Renal pelvis (tissue), 4 donors: ENCODE measurements around the gene ZNF512B. TPM values are rescaled to one million over a fixed set of nuclear protein-coding genes. Genes with fewer than 3 reads are reported as not detected.
A peak's percentile ranks its signal among the peaks of the same experiment; 100 is the strongest.
"Not testable (repeated sequence)": the region's sequence is repeated elsewhere in the genome, so short reads cannot be mapped to it uniquely, and the experiment has no call there.

Source experiments
- DNase-seq: peaks from one replicate; pipeline ENCODE4 v3.0.0-alpha.2; 2013
- polyA plus RNA-seq, 3 donors: library from polyadenylated mRNA; unstranded; fragments of 120-200 nt; gene quantifications; one replicate each; pipeline ENCODE4 v1.2.1, GENCODE V29; 2013; ENCODE audit not compliant: insufficient read length in 3 of 3

The ZNF512B gene
- polyA plus RNA-seq, 3 donors, result 30.5 to 35.0 (median 32.6) TPM

DNA sequence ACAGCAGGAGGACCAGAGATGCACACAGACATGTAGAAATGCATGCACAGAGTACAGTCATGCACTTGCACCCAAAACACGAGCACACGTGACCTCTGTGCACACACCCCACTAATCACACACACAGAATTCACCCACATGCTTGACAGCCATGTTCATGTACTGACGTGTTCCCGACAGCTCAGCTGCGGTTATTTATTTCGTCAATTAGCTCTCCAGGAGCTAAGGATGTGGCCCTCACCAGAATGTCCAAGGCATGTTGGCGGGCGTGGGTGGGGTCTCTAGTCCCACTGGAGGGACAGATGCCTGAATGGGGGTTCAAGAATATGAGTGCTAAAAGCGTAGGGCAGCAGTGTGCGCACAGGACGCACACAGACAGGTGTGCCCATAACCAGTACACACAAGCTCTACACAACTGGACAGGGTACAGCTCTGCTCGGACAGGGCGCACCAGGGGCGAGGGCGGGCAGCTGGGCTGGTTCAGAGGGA lies 10.6 kb upstream of the ZNF512B start:
- DNase-seq, result no peak

DNA sequence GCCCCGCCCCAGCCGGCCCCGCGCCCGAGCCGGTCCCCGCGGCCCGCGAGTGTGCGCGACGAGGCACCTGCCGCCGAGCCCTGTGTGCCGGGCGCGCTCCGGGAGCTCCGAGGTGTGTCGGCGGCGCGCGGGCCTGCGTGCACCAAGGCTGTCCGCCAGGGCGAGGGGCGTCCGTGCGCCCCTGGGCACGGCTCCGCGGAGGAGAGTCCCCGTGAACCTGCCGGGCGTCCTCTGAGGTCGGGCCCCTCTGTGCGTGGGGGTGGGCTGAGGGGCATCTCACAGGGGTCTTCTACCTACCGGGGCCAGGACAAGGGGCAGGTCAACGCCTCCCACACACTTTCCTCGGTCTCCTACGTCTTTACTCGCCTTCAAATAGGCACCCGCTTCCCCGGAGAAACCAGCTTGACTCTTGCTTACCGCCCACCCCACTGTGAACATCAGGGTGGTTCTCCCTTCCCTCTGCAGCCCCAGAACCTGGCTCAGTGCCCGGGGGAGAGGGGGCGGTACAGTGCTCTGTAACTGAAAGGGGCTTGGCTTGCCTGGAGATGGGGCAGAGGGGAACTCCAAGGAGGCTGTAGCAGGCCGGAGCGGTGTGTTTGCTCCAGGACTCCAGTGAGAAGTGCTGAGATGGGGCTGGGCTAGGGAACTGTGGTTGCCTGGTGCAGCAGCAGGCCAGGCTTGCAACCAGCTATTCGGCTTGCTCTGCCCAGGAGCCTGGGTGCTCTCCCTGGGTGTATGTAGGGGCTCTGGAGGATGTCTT lies 10.0 kb upstream of the ZNF512B start, which contains the start of gene SAMD10:
SAMD10 (minus strand) TSS at position 86 of the 760 bp plus-strand sequence. CDS start 175 bp downstream, outside the sequence.
- no peak for DNase-seq

GRCh38 chr20:63979229-63979556 lies 9.5 kb upstream of the ZNF512B start:
- DNase-seq, result no peak

DNA sequence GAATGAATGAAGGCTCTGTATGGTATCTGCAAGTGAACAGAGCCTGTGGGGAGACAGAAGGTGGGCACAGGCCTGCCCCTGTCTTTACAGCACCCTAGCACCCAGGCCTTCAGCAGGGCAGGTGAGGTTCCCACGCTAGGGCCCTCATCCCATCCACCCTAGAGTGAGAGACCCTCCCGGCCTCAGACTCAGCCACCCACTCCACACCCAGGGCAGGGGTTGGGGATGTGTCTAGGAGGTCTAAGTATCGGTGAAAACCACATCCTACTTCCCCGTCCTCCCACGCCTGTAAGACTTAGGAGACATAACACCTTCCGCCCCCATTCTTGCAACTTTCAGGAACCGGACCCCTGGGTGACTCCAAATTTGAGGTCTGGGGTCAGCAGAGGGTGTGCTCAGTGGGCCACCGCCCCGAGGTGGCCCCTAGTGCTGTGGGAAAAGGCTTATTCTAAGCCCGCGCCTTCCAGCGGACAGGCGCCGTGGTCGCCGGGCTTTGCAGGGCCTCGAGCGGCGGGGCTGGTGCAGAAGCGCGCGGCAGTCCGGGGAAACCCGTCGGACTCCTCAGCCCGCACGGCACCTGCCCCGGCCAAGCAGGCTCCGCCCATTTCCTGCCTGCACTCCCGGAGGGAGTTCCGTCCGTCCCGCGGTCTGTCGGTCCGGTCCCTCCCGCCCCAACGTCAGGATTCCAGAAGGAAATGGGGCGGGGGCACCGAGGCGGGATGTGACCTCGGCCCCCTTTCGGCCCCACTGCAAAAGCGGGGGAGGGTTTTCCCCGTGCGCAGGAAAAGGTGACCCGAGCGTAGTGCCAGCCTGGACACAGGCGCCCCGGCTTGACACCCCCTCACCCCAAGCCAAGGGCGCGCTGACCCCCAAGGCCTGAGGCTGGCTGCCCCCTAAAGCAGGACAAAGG lies 8.8 kb upstream of the ZNF512B start:
- DNase-seq, result no peak

DNA sequence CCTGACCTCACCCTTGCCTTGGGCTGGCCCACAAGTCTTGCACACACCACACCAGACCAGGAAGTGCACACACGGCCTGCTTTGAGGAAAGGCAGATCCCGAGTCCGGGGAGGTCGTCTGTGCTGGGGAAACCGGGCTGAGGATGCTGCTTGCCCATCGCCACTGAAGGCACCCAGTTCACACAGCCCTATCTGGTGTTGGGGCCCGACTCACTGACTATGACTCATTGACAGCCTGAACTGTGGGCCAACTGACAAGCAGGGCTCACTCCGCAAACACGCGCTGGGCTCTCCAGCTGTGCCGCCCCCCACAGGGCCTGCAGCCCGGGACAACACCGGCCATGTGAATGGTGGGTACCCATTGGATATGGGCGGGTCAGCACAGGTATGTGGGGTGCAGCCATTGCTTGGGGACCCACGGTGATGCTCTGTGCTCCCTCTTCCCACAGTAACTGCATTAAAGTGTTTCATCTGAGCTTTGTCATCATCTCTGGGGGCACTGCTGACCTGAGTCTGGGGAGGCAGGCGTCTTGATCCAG lies 8.1 kb upstream of the ZNF512B start:
- no peak for DNase-seq

GRCh38 chr20:63976980-63977738 lies 7.4 kb upstream of the ZNF512B start:
- DNase-seq, result no peak

DNA sequence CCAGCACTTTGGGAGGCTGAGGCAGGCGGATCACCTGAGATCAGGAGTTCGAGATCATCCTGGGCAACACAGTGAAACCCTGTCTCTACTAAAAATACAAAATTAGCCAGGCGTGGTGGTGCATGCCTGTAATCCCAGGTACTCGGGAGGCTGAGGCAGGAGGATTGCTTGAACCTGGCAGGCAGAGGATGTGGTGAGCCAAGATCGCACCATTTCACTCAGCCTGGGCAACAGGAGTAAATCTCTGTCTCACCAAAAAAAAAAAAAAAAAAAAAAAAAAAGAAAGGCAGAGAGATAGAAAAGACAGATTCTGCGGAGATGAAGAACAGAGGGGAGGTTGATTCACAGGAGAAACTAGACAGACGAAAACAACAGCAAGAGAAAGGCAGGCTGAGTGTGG lies 6.8 kb upstream of the ZNF512B start:
- not testable (repeated sequence) for DNase-seq

DNA sequence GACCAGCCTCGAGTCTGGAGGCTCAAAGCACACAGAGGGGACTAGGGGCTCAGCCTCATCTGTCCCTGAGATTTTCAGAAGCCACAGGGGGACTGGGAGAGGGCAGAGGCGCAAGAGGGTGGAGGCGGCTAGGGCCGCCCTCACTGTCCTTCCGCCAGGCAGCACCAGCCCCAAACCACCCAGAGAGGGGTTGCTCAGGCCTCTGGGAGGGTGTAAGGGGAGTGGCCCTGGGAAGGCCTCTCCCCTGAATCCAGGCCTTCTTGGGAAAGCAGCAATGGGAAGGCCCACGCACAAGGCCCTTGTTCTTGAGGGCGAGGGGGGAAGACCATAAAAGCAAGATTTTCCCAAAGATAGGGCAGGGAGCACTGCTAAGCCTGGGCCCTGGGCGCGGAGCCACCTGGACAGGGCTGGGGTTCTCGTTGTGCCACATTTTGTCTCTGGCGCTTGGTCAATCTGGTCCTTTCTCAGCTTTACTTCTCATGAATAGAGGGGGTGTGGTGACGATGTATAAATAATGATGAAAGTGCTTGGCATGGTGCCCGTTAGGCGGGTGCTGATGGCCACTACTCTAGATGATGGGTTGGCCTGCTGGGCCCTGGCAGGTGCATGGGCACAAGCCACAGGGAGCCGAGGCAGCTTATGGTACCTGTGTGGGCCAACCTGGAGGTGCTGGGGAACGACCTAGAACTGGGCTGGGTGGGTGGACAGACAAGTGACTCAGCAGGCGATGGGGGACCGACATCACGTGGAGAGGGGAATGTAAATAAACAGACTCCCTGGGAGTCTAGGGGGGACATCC lies 4.9 kb upstream of the ZNF512B start:
- DNase-seq, result no peak

DNA sequence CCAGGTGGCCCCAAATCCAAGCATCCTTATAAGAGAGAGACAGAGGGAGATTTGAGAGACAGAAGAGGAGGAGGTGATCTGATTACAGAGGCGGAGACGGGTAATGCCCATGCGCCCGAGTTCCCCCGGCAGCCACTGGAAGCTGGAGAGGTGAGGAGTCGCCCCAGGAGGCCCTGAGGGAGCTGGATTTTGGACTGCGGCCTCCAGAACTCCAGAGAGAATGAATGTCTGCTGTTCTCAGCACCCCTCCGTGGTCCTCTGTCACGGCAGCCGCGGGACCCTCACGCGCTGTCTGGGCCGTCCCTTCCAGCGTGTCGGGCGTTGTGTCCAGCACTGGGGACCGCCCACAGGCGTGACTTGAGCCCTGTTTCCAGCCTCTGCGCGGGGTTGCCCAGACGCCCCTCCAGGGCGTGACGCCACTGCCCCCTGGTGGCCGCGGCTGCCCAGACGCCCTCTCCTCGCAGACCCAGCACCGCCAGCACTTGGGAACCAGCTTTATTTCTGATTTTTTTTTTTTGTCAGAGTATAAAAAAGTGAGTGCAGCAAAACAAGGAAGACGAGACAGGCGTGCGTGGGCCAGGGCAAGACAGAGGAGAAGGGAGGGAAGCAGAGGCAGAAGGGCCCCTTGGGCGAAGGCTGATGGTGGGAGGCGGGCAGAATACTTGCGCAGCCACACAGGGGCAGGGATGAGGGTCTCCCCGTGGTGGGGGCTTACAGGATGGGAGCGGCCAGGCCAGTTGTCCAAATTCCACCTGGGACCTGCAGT lies 4.1 kb upstream of the ZNF512B start:
- DNase-seq, result peak; percentile 86

GRCh38 chr20:63973160-63973479 lies 3.4 kb upstream of the ZNF512B start:
- no peak for DNase-seq

DNA sequence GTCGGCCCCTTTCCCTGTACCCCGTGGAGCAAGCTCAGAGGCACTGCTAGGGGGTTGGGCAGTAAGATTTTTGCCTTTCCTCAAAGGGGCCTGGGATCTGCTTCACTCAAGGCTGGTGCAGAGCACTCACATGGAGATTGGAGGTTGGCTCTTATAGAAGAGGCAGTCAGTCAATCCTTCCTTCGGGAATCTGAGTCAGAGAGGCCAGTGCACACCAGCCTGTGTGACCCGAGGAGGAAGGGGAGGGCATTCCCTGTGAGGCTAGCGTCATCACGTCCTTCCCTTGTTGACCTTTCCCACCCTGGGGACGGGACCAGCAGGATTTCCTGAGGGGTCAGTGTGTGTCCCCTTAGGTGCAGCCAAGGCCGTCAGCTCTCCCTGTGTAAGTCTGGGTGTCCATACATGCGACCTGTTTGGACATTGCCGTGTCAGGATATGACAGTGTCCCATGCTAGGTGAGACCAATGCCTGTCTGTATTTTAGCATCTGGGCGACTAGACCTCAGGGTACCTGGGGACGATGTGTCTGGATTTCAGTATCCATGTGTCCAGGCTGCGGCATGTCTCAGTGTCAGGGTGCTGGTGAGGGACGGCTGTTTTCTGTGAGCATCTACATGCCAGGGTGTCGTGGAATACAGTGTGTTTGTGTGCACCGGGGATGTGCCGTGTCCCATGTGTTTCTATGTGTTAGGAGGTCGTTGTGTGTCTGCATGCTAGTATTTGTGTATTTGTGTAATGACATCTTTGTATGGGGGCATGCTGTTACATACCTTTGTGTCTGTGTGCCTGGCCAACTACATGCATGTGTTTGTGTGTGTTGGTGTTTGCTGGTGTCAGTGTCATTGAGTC lies 2.8 kb upstream of the ZNF512B start:
- DNase-seq, result no peak

GRCh38 chr20:63971960-63972311 lies 2.2 kb upstream of the ZNF512B start:
- DNase-seq, result not testable (repeated sequence)

DNA sequence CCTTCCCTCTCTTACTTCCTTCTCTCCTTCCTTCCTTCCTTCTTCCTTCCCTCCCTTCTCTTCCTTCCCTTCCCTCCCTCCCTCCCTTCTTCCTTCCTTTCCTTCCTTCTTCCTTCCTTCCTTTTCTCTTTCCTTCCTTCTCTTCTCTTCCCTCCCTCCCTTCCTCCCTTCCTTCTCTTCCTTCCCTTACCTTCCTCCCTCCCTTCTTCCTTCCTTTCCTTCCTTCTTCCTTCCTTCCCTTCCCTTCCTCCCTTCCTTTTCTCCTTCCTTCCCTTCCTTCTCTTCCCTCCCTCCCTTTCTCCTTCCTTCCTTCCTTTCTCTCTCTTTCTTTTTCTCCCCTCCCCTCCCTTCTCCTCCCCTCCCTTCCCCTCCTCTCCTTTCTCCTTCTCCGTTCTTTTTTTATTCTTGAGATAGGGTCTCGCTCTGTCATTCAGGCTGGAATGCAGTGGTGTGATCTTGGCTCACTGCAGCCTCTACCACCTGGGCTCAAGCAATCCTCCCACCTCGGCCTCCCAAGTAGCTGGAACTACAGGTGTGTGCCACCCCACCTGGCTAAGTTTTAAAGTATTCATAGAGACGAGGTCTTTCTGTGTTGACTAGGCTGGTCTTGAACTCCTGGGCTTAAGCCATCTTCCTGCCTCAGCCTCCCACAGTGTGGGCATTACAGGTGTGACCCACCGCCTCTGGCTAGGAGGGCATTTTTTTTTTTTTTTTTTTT lies 1.1 kb upstream of the ZNF512B start:
- no peak for DNase-seq

DNA sequence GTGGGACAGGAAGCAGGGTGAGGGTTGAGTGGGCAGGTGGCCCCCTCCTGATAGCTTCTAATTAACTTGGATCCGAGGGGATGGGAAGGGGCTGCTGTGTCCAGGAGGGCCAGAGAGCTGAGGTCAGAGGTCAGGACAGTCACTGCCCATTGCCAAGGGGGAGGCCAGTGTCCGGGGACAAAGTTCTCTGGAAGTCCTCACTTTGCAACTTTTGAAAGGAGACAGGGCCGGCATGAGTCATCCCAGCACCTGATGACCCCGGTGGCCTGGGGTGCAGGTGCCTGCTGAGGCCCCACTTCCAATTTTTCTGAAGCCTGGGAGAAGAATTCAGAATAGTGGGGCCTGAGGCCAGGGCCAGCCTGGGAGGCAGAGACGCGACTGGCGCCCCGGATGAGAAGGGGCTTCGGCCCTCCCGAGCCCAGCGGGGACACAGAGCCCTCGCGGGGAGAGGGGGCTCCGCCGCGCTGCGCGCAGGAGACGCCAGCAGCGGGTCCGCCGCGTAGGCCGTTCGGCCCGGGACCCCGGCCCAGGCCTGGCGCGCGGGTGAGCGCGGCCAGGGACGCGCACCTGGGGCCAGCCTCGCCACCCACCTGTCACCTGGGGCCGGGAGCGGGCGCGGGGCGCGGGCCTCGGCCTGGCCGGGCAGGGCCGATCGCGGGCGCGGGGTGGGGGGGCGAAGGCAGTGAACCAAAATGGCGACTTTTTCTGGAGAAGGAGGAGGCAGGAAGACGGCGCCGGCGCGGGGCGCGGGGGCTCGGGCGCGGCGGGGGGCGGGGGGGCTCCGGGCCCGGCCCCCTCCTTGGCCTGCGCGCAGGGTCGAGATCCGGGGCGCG lies 586 bp downstream of the ZNF512B start:
- DNase-seq, result no peak

DNA sequence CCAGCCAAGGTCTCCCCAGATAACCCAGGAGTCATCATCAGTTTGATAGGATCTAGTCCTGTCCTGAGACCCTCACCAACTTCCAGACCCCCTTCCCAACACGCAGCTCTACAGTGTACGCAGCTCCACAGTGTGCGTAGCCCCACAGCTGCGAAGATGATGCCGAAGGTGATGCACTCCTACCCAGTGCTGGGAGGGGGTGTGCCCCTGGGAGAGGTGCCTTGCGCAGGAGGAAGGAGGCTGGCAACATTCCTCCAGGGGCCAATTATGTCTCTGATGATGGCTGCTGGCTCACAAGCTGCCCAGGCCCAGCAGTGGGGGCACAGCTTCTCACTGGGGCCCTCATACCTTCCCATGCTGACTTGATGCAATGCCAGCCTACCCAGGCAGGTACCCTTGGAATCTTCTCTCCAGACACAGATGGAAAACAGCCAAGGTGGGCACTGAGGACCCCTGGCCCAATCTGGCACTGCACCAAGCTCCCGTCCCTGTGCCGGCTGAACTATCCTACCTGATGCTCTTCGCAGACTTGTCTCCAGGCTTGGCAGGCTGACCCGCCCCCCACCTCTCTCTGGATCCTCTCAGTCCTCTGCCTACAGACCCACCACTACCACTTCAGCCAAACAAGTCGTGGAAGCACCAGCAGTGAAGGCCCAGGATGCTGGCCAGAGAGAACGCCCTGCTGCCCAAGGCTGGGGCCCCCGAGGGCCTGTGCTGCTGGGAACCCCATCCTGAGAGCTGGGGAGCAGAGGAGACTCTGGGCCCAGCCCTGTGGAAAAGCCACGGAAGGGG lies 1.4 kb downstream of the ZNF512B start:
- no peak for DNase-seq

DNA sequence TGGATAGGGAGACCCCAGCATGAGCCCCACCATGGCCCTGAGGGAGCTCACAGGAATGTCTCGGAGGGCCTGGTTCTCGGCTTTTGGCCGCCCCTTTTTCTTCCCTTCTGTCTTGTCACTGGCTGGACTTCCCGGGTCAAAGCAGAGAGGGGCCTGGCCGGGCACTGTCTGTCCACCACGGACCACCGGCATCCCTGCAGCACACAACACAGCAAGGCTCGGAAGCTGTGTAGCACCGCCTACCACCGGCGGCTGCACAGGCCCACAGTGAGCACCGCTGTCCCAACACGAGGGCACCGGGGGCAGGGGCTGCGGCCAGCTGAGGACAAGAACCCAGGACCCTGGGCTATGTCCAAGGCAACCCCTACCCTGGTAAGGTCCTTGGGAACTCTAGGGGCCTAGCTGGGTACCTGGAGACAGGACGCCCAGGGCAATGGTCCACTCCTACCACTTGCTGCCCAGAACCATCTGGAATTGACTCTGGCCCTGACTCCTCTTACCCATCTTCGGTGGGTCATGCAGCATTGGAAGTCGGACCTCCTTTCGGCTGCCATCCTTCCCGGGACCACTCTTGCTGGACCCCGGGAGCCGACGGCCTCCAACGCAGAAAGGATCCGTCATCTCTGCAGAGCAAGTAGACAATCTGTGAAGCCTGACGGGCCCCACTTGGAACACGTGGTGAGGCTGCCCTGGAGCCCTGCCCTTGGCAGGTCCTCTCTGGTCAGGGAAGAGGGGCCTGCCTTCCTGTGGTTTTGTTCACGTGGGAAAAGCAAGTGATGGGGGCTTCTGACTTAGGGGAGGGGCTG lies 2.2 kb downstream of the ZNF512B start:
- no peak for DNase-seq
